Nephron (organoid): ENCODE data around the gene FZD8.

Experiments used
- H3K27ac Mint-ChIP-seq, 3 experiments: 2 replicates each; pipeline ENCODE4 v1.8.0; 2020; ENCODE audit warnings: mixed read lengths in 3 of 3, mild to moderate bottlenecking in 2 of 3, moderate library complexity in 1 of 3
- H3K27me3 Mint-ChIP-seq: 2 replicates; pipeline ENCODE4 v1.8.0; 2021; ENCODE audit warnings: low read depth, mild to moderate bottlenecking, moderate library complexity, mixed read lengths
- H3K36me3 Mint-ChIP-seq: 2 replicates; pipeline ENCODE4 v1.8.0; 2020; ENCODE audit warnings: low read depth, mixed read lengths
- H3K4me1 Mint-ChIP-seq: 2 replicates; pipeline ENCODE4 v1.8.0; 2020; ENCODE audit warnings: mixed read lengths
- H3K4me3 Mint-ChIP-seq, 3 experiments: 2 replicates each; pipeline ENCODE4 v1.8.0; 2020; ENCODE audit warnings: mild to moderate bottlenecking in 3 of 3, mixed read lengths in 3 of 3, moderate library complexity in 2 of 3
- H3K9me3 Mint-ChIP-seq: 2 replicates; pipeline ENCODE4 v1.8.0; 2020; ENCODE audit warnings: mixed read lengths
- CTCF ChIP-seq, 3 experiments: fragments of 200-600 bp; sonication (generic); IDR thresholded peaks; one replicate each; pipeline ENCODE4 v1.5.0; 2021; ENCODE audit warnings: antibody characterized with exemption in 3 of 3; ENCODE audit not compliant: unreplicated experiment in 3 of 3

Gene FZD8

GRCh38 chr10:35611750-35612149, 30.3 kb downstream of the FZD8 start:
- H3K27ac Mint-ChIP-seq = no peak overlapping the region
- peaks cover 3% of the 10 kb centered on the region for H3K9me3 Mint-ChIP-seq
- no peak overlapping the region for H3K4me3 Mint-ChIP-seq
- TF ChIP-seq CTCF (IDR thresholded peaks at IDR 0.05; ENCODE audit: unreplicated experiment in 3 of 3) = no peak
- H3K27me3 Mint-ChIP-seq = peaks cover 14% of the 10 kb centered on the region
- no peaks in the 10 kb centered on the region for H3K36me3 Mint-ChIP-seq
- peaks cover 19% of the 10 kb centered on the region for H3K4me1 Mint-ChIP-seq

GRCh38 chr10:35608328-35608672, 33.8 kb downstream of the FZD8 start:
- no peaks in the 10 kb centered on the region for H3K36me3 Mint-ChIP-seq
- H3K4me3 Mint-ChIP-seq = no peak overlapping the region
- peaks cover 18% of the 10 kb centered on the region for H3K27me3 Mint-ChIP-seq
- H3K9me3 Mint-ChIP-seq = peaks cover 3% of the 10 kb centered on the region
- H3K4me1 Mint-ChIP-seq = peaks cover 29% of the 10 kb centered on the region
- no peak for TF ChIP-seq CTCF (IDR thresholded peaks at IDR 0.05; ENCODE audit: unreplicated experiment in 3 of 3)
- H3K27ac Mint-ChIP-seq = no peak overlapping the region

- peaks cover 29% of the 10 kb centered on the region for H3K4me1 Mint-ChIP-seq
- H3K9me3 Mint-ChIP-seq = peaks cover 3% of the 10 kb centered on the region
- no peaks in the 10 kb centered on the region for H3K36me3 Mint-ChIP-seq
- H3K27ac Mint-ChIP-seq = no peak overlapping the region
- no peak for TF ChIP-seq CTCF (IDR thresholded peaks at IDR 0.05; ENCODE audit: unreplicated experiment in 3 of 3)
- peak overlapping the region in 2 of 3 experiments; percentile 59 to 90 for H3K4me3 Mint-ChIP-seq
- H3K27me3 Mint-ChIP-seq = peaks cover 18% of the 10 kb centered on the region
These were observed 34.4 kb downstream of the FZD8 start for GRCh38 chr10:35607475-35608327.

GRCh38 chr10:35606430-35606829, 35.7 kb downstream of the FZD8 start:
- Mint-ChIP-seq H3K27me3 (peaks cover 7% of the 10 kb centered on the region), H3K9me3 (peaks cover 5% of the 10 kb centered on the region), H3K36me3 (no peaks in the 10 kb centered on the region), H3K4me3 (peak overlapping the region in 2 of 3 experiments; percentile 47 to 90), H3K27ac (no peak overlapping the region), H3K4me1 (peaks cover 17% of the 10 kb centered on the region)
- TF ChIP-seq CTCF (IDR thresholded peaks at IDR 0.05; ENCODE audit: unreplicated experiment in 3 of 3) = no peak

- H3K27me3 Mint-ChIP-seq = peaks cover 7% of the 10 kb centered on the region
- peaks cover 9% of the 10 kb centered on the region for H3K9me3 Mint-ChIP-seq
- H3K27ac Mint-ChIP-seq = peak within 1 kb of the TSS in 1 of 3 experiments; percentile 15
- no peaks in the 10 kb centered on the region for H3K36me3 Mint-ChIP-seq
- H3K4me1 Mint-ChIP-seq = peaks cover 20% of the 10 kb centered on the region
- TF ChIP-seq CTCF (IDR thresholded peaks at IDR 0.05; ENCODE audit: unreplicated experiment in 3 of 3) = no peak
- H3K4me3 Mint-ChIP-seq = peak within 1 kb of the TSS; percentile 13 to 90 (median 79)
These were observed 36.9 kb downstream of the FZD8 start, which contains the start of gene GJD4 for GRCh38 chr10:35605191-35605590. Gene GJD4 (plus strand): TSS chr10:35605341. CDS start chr10:35605568, 227 bp downstream.

GRCh38 chr10:35600193-35600592, 41.9 kb downstream of the FZD8 start:
- H3K27me3 Mint-ChIP-seq = peaks cover 7% of the 10 kb centered on the region
- H3K27ac Mint-ChIP-seq = no peak overlapping the region
- TF ChIP-seq CTCF (IDR thresholded peaks at IDR 0.05; ENCODE audit: unreplicated experiment in 3 of 3) = no peak
- H3K36me3 Mint-ChIP-seq = no peaks in the 10 kb centered on the region
- H3K4me3 Mint-ChIP-seq = no peak overlapping the region
- peaks cover 36% of the 10 kb centered on the region for H3K4me1 Mint-ChIP-seq
- peaks cover 9% of the 10 kb centered on the region for H3K9me3 Mint-ChIP-seq
